ENCODE measurements around the gene FHIT. TPM values are rescaled to one million over a fixed set of nuclear protein-coding genes. Genes with fewer than 3 reads are reported as not detected.

FHIT gene
- total and polyA plus RNA-seq, 9 donors: 5.1 to 11.8 (median 9.5) TPM

DNA sequence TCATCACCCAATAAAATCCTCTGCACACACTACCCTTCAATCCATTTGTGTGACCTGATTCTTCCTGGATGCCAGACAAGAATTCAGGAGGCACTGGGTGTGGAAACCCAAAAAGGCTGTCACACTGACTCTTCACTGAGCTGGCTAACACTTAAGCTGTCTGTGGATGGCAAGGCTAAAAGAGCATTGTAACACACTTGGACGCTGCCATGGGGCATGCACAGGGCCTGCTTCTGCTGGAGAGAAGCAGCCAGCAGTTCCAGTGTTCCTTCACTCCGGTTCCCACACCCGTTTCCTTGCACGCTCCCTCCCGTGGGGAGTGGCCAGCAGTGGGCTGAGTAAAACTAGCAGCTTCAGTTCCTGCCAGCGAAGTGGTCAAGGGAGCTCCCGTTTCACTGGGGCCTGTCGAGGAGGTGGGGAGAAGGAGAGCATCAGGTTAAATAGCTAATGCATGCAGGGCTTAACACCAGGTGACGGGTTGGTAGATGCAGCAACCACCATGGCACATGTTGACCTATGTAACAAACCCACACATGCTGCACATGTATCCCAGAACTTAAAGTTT is 737.1 kb downstream of the FHIT start:
- intact Hi-C loops (cut with DNase I): no loop called here
- TF ChIP-seq POLR2A (IDR thresholded peaks at IDR 0.05) (no peak), EP300 (IDR thresholded peaks at IDR 0.05) (no peak)
- TF ChIP-seq, protein P1, sequence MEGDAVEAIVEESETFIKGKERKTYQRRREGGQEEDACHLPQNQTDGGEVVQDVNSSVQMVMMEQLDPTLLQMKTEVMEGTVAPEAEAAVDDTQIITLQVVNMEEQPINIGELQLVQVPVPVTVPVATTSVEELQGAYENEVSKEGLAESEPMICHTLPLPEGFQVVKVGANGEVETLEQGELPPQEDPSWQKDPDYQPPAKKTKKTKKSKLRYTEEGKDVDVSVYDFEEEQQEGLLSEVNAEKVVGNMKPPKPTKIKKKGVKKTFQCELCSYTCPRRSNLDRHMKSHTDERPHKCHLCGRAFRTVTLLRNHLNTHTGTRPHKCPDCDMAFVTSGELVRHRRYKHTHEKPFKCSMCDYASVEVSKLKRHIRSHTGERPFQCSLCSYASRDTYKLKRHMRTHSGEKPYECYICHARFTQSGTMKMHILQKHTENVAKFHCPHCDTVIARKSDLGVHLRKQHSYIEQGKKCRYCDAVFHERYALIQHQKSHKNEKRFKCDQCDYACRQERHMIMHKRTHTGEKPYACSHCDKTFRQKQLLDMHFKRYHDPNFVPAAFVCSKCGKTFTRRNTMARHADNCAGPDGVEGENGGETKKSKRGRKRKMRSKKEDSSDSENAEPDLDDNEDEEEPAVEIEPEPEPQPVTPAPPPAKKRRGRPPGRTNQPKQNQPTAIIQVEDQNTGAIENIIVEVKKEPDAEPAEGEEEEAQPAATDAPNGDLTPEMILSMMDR (IDR thresholded peaks at IDR 0.05): no peak
- H3K27ac ChIP-seq: no peak overlapping the region
- H3K4me1 ChIP-seq (ENCODE audit: insufficient read depth): peaks cover 2% of the 10 kb centered on the region
- no peak for DNase-seq
- no peak overlapping the region for H3K4me3 ChIP-seq
- H3K27me3 ChIP-seq: no peaks in the 10 kb centered on the region
- 87 to 92% (median 90%) methylated on average over 9 of the region's 9 CpGs for WGBS, 3 donors
- H3K36me3 ChIP-seq: no peaks in the 10 kb centered on the region
- H3K9me3 ChIP-seq: no peaks in the 10 kb centered on the region

DNA sequence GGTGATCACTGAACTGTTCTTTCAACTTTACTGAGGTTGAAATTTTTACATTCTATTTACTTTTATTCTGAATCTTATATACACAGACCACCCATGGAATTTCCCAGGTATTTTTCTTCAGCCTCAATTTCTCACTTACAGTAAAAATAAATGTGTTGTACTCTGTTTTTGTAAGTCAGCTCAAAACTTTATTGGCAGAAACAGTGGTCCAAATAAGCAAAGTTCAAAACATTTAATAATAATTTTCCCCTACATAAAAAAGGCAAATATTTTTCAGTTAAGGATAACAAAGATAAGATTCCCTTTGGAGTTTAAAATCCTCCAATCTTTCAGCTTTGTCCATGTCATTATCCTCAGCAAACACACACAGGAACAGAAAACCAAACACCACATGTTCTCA is 738.0 kb downstream of the FHIT start:
- no peak overlapping the region for H3K27ac ChIP-seq
- no peak for TF ChIP-seq EP300 (IDR thresholded peaks at IDR 0.05)
- TF ChIP-seq, protein P1 (IDR thresholded peaks at IDR 0.05): no peak
- no peaks in the 10 kb centered on the region for H3K27me3 ChIP-seq
- intact Hi-C loops (cut with DNase I): no loop called here
- no peaks in the 10 kb centered on the region for H3K36me3 ChIP-seq
- H3K4me1 ChIP-seq (ENCODE audit: insufficient read depth): peaks cover 2% of the 10 kb centered on the region
- no peak overlapping the region for H3K4me3 ChIP-seq
- H3K9me3 ChIP-seq: no peaks in the 10 kb centered on the region
- no peak for DNase-seq

DNA sequence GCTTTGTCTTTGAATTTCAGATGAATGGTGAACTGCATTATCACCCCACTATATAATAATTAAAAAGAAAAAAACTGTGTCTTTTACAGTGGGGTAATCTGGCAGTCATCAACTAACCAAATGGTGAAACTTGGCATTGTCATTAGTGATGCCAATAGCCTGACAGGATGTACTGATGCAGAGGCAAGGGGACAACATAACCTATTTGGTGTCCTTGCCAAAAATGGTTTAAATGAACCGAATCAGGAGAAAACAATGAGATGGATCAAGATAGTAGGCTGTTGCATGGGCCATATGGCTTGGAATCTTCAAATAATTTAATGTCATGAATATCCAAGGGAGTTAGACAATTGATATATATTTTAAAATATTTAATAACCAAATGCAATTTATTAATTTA is 738.7 kb downstream of the FHIT start:
- TF ChIP-seq, protein P1 (IDR thresholded peaks at IDR 0.05): no peak
- TF ChIP-seq POLR2A (IDR thresholded peaks at IDR 0.05) (no peak), EP300 (IDR thresholded peaks at IDR 0.05) (no peak)
- Histone ChIP-seq H3K27ac (no peak overlapping the region), H3K36me3 (no peaks in the 10 kb centered on the region), H3K27me3 (no peaks in the 10 kb centered on the region), H3K9me3 (no peaks in the 10 kb centered on the region), H3K4me1 (ENCODE audit: insufficient read depth) (peaks cover 2% of the 10 kb centered on the region), H3K4me3 (no peak overlapping the region)
- intact Hi-C loops (cut with DNase I): no loop called here
- WGBS, 3 donors: 76 to 88% (median 79%) methylated on average over 1 of the region's 1 CpG
- DNase-seq: no peak

DNA sequence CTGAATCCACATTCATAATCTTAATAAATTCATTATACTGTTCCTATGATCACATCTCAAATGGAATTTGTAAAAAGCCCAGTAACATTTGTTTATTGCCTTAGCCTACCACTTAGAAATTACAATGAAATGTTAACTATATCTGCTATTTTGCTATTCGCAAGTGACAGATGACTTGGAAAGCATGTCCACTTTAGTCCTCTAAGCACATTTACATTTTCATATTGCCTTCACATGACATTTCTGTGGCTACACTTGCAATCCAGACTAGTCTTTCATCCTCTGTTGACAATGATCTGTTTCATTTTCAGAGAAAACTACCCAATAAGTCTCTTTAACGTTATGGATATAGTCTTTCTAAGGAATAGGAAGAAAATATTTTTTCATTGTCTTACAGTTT is 741.8 kb downstream of the FHIT start:
- H3K36me3 ChIP-seq: no peaks in the 10 kb centered on the region
- H3K4me1 ChIP-seq (ENCODE audit: insufficient read depth): no peaks in the 10 kb centered on the region
- no peaks in the 10 kb centered on the region for H3K27me3 ChIP-seq
- DNase-seq: no peak
- 87 to 96% (median 89%) methylated on average over 2 of the region's 2 CpGs for WGBS, 3 donors
- no peak overlapping the region for H3K27ac ChIP-seq
- intact Hi-C loops (cut with DNase I): no loop called here
- H3K4me3 ChIP-seq: no peak overlapping the region
- TF ChIP-seq EP300 (IDR thresholded peaks at IDR 0.05) (no peak), POLR2A (IDR thresholded peaks at IDR 0.05) (no peak)
- TF ChIP-seq, protein P1 (IDR thresholded peaks at IDR 0.05): no peak
- H3K9me3 ChIP-seq: no peaks in the 10 kb centered on the region

Measured in ovary (tissue), 9 donors.